CD4-positive, alpha-beta T cell treated with Interleukin-6 at 100 ng/mL for 8 hours (primary cell): ENCODE measurements around the gene SLC16A13.
"Not testable (repeated sequence)": the region's sequence is repeated elsewhere in the genome, so short reads cannot be mapped to it uniquely, and the experiment has no call there.

Experiments
- DNase-seq: peaks from one replicate; pipeline ENCODE4 v3.0.0-alpha.2; 2020; ENCODE audit warnings: mixed read lengths, low spot score

The SLC16A13 gene

DNA sequence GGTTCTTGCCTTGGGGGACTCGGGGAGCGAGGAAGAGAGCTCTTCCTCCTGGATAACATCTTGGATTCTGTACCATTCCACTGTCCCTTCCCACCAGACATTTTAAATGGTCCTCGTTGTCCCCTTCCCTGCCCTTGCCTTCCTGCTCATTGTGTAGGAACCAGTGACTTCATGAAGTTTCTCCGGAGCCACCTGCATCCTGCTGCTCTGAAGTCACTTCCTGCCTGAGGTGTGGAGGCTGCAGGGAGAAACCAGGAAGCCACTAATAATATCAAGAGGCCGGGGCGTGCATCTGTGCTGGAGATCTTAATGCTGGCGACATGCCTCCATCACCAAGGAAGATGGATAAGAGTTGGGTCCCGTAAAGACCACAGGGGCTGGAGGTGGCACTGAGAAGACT is 6.2 kb upstream of the SLC16A13 start:
- peak; percentile 56 for DNase-seq

GRCh38 chr17:7034955-7035590 is 742 bp upstream of the SLC16A13 start:
- peak; percentile 62 for DNase-seq

GRCh38 chr17:7038025-7038862 is 2.4 kb downstream of the SLC16A13 start:
- DNase-seq = no peak

GRCh38 chr17:7039832-7040231 is 4.0 kb downstream of the SLC16A13 start:
- DNase-seq = no peak

DNA sequence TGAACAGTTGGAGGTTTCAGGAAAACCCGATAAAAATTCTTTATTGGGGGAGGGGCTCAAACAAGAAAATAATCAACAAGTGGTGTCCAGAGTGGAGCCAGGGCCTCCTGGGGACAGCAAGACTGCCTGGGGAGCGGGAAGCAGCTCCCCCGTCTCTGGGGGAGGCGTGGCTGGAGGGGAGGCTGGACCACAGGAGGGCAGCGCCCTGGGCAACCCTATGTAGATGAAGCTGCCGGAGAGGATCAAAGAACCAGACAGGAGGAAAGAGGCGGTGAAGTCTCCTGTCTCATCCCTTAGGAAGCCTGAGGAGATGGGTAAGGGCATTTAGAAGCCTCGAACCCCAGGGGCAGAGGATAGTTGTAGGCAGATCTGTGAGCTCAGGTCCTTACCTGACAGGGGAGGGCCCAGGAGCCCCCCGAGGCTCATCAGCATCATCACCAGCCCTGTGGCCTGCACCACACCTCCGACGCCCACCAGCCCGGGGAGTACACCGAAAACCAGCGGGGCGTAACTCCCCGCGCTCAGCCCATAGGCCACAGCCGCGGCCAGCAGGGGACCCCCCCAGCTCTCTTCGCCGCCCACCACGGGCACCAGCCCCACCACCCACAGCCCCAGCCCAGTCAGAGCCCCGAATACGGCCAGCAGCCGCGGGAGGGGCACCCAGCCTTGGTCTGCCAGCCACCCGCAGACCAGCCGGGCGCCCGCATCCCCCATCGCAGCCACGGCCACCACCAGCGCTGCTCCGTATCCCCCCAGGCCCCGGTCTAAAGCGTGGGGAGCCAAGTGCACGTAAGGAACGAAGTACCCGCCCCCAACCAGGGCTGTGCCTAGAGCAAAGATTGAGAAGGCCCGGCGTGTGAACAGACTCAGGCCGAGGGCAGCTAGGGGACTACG is 6.0 kb downstream of the SLC16A13 start:
- no peak for DNase-seq

DNA sequence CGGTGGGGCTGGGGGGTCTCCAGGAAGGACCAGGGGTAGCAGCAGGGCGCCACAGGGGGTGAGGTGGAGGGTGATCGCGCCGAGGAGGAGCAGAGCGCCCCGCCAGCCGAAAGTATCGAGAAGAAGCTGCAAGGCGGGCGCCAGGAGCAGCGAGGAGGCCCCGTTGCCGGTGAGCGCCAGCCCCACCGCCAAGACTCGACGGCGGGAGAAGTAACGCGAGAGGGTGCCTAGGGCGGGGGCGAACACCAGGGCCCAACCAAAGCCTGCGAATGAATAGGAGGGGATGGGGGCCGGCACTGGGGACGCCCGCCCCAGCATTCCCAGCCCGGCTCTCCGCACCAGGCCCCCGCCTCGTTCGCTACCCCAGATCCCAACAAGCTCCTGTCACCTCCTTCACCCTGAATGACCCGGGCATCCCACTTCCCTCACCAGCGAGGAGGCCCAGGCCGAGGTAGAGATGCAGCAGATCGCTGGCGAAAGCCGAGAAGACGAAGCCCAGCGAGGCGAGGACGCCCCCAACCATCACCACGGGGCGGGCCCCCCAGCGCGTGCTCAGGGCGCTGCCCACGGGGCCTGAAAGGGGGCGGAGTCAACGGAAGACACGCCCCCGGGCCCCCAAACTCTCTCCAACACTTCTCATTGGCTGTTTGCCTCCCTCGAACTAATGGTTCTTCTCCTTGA is 6.8 kb downstream of the SLC16A13 start:
- peak; percentile 17 for DNase-seq

DNA sequence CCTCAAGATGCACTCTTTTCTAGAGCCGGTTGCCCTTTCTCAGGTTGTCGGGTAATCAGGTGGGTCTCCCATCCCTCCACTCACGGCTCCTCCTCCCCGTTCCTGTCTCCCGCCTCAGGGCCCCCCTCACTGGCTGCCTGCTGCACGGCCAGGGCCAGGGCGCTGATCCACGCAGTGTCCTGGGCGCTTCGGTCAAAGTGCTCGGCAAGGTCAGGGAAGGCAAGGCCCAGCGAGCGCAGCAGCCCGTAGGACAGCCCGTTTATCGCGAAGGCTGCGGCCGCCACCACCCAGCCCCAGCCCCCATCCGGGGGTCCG is 7.3 kb downstream of the SLC16A13 start:
- no peak for DNase-seq

GRCh38 chr17:7043497-7044198 is 7.8 kb downstream of the SLC16A13 start, which contains the start of gene SLC16A11:
Gene SLC16A11 (minus strand): TSS chr17:7044092. CDS start chr17:7043513, 579 bp downstream.
- DNase-seq = no peak

- peak; percentile 71 for DNase-seq
These were observed 9.8 kb downstream of the SLC16A13 start for GRCh38 chr17:7045492-7046126.

GRCh38 chr17:7046127-7046724 is 10.4 kb downstream of the SLC16A13 start:
- peak; percentile 37 for DNase-seq

- peak; percentile 82 for DNase-seq
These were observed 11.0 kb downstream of the SLC16A13 start for GRCh38 chr17:7046725-7047397.

DNA sequence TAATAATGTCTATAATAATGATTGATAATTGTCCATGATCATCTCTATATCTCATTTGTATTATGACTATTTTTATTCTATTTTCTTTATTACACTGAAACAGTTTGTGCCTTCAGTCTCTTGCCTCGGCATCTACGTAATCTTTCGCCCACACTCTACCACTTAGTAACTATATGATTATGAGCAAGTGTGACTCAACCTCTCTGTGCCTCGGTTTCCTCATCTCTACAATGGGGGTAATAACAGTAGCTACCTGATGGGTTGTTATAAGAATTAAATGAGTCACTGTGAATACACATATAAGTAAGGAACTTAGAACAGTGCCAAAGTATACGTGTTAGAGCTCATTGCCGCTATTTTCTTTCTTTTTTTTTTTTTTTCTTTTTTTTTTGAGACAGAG is 11.8 kb downstream of the SLC16A13 start:
- DNase-seq = no peak

DNA sequence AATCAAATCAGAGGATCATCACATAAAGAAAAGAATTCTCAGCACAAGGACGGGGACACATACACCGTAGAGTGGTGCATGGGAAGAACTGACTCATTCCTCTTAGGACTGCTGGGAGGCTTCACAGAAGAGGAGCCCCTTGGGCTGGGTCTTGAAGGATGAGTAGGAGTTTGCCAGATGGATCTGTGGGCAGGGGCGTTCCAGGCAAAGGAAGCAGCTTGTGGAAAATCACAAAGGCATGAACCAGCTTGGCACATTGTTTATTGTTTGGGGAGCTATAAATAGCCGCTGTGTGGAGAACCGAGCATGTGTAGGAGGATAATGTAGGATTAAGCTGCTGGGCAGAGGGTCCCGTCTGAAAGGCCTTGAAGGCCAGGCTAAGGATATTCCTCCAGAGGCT is 13.2 kb downstream of the SLC16A13 start:
- no peak for DNase-seq

DNA sequence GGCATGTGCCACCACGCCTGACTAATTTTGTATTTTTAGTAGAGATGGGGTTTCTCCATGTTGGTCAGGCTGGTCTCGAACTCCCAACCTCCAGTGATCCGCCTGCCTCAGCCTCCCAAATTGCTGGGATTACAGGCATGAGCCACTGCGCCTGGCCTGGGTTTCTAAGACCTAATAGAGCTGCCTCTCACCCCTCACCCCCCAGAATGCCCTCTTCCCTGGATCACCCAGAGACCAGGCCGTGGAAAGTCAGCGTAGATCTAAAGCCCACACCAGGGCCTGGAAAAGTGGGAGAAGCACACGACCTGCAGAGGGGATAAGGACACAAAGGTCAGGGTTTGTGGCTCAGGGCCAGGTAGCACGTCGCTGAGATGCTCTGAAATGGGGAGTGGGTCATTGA is 14.8 kb downstream of the SLC16A13 start:
- not testable (repeated sequence) for DNase-seq

GRCh38 chr17:7056386-7056785 is 20.6 kb downstream of the SLC16A13 start:
- no peak for DNase-seq

DNA sequence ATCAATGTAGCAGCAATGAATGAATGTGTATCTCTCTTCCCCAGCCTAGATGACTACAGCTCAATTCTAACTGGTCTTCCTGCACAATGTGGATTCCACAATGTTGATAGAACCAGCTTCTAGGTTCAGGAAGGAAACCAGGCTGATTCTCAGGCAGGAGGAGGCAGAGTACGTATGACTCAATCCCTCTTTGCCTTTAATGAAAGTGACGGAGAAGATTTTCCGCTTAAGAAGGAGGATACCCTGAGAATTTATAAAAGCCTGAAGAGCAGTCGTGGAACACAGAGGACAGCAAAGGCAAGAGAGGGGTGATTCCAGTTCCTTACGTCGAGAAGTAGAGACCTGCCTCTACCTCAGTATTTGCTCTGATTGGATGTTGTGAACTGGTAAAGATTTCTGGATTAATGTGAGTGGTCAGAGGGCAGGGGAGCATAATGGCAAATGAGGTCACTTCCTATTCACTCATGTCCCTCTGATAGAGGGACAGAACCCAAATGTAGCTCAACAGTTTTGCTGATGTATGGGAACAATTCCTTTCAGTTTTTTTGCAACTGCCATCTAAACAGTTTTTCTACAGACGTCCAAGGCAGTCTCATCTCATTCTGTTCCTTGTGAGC is 23.1 kb downstream of the SLC16A13 start:
- no peak for DNase-seq

DNA sequence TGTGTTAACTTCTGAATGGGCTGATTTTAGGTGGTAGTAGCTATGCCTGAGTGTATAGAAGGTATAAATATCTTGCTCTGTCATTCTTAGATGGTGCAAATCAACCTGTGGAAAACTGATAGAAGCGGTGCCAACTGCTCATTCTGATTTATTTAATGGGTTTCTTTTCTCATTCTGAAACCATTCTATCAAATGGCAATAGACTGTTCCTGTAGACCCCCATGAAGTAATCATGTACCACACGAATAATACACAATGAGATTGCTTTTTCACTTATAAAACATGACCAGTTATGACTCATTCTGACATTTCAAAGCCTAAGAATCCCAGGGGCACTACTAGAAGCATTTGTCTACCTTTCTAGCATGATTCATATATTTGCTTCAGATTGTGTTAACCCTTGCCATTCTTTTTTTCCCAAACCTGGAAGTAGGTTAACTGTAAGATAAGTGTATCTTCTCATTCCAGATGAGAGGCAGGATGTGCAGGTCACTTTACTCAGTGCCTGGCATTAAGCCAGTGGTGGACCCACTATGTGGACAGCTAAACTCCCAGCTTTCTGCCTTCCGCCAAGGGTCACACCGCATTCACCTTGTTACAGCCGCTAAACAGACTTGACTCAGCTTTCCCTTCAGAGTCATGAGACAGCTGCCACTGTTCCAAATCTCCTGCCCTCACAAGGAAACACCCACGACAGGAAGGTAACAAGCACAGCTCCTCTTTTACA is 24.5 kb downstream of the SLC16A13 start:
- no peak for DNase-seq

DNA sequence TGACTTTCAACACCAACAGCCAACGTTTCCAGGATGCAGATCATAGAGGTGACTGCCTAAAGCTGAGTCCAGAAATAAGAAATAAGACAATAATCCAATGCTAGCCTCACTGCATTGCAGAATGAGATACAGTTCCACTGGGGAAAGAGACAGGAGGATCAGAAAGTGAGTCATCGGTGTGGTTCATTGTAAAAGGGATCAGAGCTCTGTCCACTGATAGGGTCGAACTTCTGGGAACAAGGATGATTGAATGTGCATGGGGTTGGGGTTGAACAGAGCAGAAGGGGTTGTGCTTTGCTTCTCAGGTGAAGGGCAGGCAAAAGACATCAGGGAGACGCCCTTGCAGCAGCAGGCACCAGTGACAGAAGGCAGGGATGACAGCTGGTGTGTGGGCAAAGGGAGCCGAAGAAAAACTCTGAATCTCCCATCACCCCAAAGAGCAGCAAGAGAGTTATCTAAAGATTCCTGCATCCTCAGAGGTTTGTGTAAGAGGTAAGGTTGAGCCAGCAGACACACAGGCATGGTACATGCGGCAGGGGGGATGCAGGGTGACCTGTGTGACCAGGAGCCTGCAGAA is 27.8 kb downstream of the SLC16A13 start:
- no peak for DNase-seq
